ENCODE results near the gene CASQ1. TPM values are rescaled to one million over a fixed set of nuclear protein-coding genes. Genes with fewer than 3 reads are reported as not detected.

The CASQ1 gene
- total RNA-seq, 1 donor from 2014 or later = 1.7 TPM

- no peak for FAIRE-seq
Observed at GRCh38 chr1:160164121-160164520, 26.3 kb upstream of the CASQ1 start.

DNA sequence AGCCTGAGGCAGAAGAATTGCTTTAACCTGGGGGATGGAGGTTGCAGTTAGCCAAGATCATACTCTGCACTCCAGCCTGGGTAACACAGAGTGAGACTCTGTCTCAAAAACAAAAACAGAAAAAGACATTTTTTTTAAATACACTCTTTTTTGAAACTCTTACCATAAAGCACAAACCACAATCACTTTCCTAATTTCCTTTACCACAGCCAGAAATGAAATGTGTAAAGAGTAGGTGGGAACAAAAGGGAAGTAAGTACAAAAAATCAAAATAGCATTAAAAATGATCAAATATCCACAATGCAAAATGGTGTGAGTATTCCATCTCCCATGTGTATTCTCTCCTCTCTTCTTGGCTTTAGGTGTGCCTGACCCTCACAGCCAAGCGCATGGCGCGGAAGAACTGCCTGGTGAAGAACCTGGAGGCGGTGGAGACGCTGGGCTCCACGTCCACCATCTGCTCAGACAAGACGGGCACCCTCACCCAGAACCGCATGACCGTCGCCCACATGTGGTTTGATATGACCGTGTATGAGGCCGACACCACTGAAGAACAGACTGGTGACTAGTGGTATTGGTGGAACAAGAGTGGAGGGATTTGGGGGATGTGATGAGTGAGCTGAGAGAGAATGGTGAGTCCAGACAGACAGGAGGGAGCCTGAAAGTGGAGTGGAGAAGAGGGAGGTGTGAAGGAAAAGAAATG is 24.1 kb upstream of the CASQ1 start:
- no peaks in the 10 kb centered on the region for H3K9me3 Mint-ChIP-seq (ENCODE audit: unreplicated experiment)
- no peaks in the 10 kb centered on the region for H3K36me3 ChIP-seq (ENCODE audit: insufficient read depth, low read length)
- peaks cover 3% of the 10 kb centered on the region for H3K4me1 ChIP-seq (ENCODE audit: insufficient read depth, low read length)
- peaks cover 5% of the 10 kb centered on the region for H3K27me3 Mint-ChIP-seq (ENCODE audit: low read depth, unreplicated experiment)
- H3K9ac ChIP-seq (ENCODE audit: low read length) = no peak overlapping the region
- H3K9me3 ChIP-seq (ENCODE audit: insufficient read depth, low read depth, low read length) = no peaks in the 10 kb centered on the region
- H3K4me3 ChIP-seq (ENCODE audit: insufficient read depth, low read depth, low read length) = no peak overlapping the region
- peaks cover 2% of the 10 kb centered on the region for H3K27me3 ChIP-seq (ENCODE audit: insufficient read depth, low read length)
- H3K27ac Mint-ChIP-seq (ENCODE audit: unreplicated experiment) = no peak overlapping the region
- FAIRE-seq (no peak), DNase-seq (ENCODE audit: low read depth) (no peak)
- no peak overlapping the region for H3K27ac ChIP-seq (ENCODE audit: low read depth, low read length)
- peak overlapping the region; percentile 40 for H3K4me3 Mint-ChIP-seq (ENCODE audit: unreplicated experiment)
- H3K4me2 ChIP-seq (ENCODE audit: low read length) = no peak overlapping the region
- H4K20me1 ChIP-seq (ENCODE audit: insufficient read depth, low read length) = no peaks in the 10 kb centered on the region
- H3K79me2 ChIP-seq (ENCODE audit: insufficient read depth, low read length) = no peaks in the 10 kb centered on the region
- H2AFZ ChIP-seq (ENCODE audit: low read depth, low read length) = no peak overlapping the region
- H3K36me3 Mint-ChIP-seq (ENCODE audit: low read depth, unreplicated experiment) = no peaks in the 10 kb centered on the region
- H3K4me1 Mint-ChIP-seq (ENCODE audit: low read depth, unreplicated experiment) = peaks cover 26% of the 10 kb centered on the region
- TF ChIP-seq EZH2 (IDR thresholded peaks at IDR 0.05; ENCODE audit: insufficient read depth, low read length) = no peak
- no peak for TF ChIP-seq CTCF (IDR thresholded peaks at IDR 0.05; ENCODE audit: insufficient read depth, low read depth, low read length)

More at GRCh38 chr1:160164121-160164520, 26.3 kb upstream of the CASQ1 start:
- no peak overlapping the region for H3K9ac ChIP-seq (ENCODE audit: low read length)
- DNase-seq (ENCODE audit: low read depth) = no peak
- no peaks in the 10 kb centered on the region for H3K9me3 Mint-ChIP-seq (ENCODE audit: unreplicated experiment)
- H3K27ac ChIP-seq (ENCODE audit: low read depth, low read length) = no peak overlapping the region
- H3K27ac Mint-ChIP-seq (ENCODE audit: unreplicated experiment) = no peak overlapping the region
- H3K4me3 ChIP-seq (ENCODE audit: insufficient read depth, low read depth, low read length) = no peak overlapping the region
- no peak overlapping the region for H2AFZ ChIP-seq (ENCODE audit: low read depth, low read length)
- H3K4me3 Mint-ChIP-seq (ENCODE audit: unreplicated experiment) = no peak overlapping the region
- H3K4me1 Mint-ChIP-seq (ENCODE audit: low read depth, unreplicated experiment) = peaks cover 14% of the 10 kb centered on the region
- TF ChIP-seq EZH2 (IDR thresholded peaks at IDR 0.05; ENCODE audit: insufficient read depth, low read length) (no peak), CTCF (IDR thresholded peaks at IDR 0.05; ENCODE audit: insufficient read depth, low read depth, low read length) (no peak)
- no peak overlapping the region for H3K4me2 ChIP-seq (ENCODE audit: low read length)
- no peaks in the 10 kb centered on the region for H3K4me1 ChIP-seq (ENCODE audit: insufficient read depth, low read length)
- H3K79me2 ChIP-seq (ENCODE audit: insufficient read depth, low read length) = no peaks in the 10 kb centered on the region
- H3K36me3 Mint-ChIP-seq (ENCODE audit: low read depth, unreplicated experiment) = no peaks in the 10 kb centered on the region
- peaks cover 2% of the 10 kb centered on the region for H3K27me3 ChIP-seq (ENCODE audit: insufficient read depth, low read length)
- H3K9me3 ChIP-seq (ENCODE audit: insufficient read depth, low read depth, low read length) = no peaks in the 10 kb centered on the region
- H3K36me3 ChIP-seq (ENCODE audit: insufficient read depth, low read length) = no peaks in the 10 kb centered on the region
- peaks cover 5% of the 10 kb centered on the region for H3K27me3 Mint-ChIP-seq (ENCODE audit: low read depth, unreplicated experiment)
- H4K20me1 ChIP-seq (ENCODE audit: insufficient read depth, low read length) = no peaks in the 10 kb centered on the region

DNA sequence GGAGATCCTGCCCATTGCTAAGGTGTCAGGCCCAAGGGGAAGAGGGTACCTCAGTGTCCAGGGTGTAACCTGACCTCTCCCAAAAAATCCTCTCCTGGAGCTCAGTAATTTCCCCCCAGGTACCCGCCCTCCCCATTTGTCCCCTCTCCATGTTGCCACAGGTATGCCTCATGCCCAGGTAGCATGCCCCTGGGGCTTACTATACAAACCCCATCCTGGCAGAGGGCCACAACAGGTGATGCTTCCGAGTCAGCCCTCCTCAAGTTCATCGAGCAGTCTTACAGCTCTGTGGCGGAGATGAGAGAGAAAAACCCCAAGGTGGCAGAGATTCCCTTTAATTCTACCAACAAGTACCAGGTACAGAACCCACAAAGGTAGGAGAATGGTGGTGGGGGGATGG is 23.3 kb upstream of the CASQ1 start:
- no peak overlapping the region for H3K27ac Mint-ChIP-seq (ENCODE audit: unreplicated experiment)
- TF ChIP-seq EZH2 (IDR thresholded peaks at IDR 0.05; ENCODE audit: insufficient read depth, low read length) (no peak), CTCF (IDR thresholded peaks at IDR 0.05; ENCODE audit: insufficient read depth, low read depth, low read length) (no peak)
- H3K27me3 ChIP-seq (ENCODE audit: insufficient read depth, low read length) = peaks cover 2% of the 10 kb centered on the region
- no peaks in the 10 kb centered on the region for H3K9me3 Mint-ChIP-seq (ENCODE audit: unreplicated experiment)
- no peak overlapping the region for H3K4me3 ChIP-seq (ENCODE audit: insufficient read depth, low read depth, low read length)
- no peaks in the 10 kb centered on the region for H3K36me3 Mint-ChIP-seq (ENCODE audit: low read depth, unreplicated experiment)
- H3K4me1 Mint-ChIP-seq (ENCODE audit: low read depth, unreplicated experiment) = peaks cover 31% of the 10 kb centered on the region
- H3K4me2 ChIP-seq (ENCODE audit: low read length) = no peak overlapping the region
- no peaks in the 10 kb centered on the region for H3K36me3 ChIP-seq (ENCODE audit: insufficient read depth, low read length)
- no peak overlapping the region for H3K9ac ChIP-seq (ENCODE audit: low read length)
- H3K4me3 Mint-ChIP-seq (ENCODE audit: unreplicated experiment) = no peak overlapping the region
- H4K20me1 ChIP-seq (ENCODE audit: insufficient read depth, low read length) = no peaks in the 10 kb centered on the region
- peaks cover 7% of the 10 kb centered on the region for H3K27me3 Mint-ChIP-seq (ENCODE audit: low read depth, unreplicated experiment)
- H3K4me1 ChIP-seq (ENCODE audit: insufficient read depth, low read length) = peaks cover 7% of the 10 kb centered on the region
- H2AFZ ChIP-seq (ENCODE audit: low read depth, low read length) = no peak overlapping the region
- no peaks in the 10 kb centered on the region for H3K79me2 ChIP-seq (ENCODE audit: insufficient read depth, low read length)
- no peak overlapping the region for H3K27ac ChIP-seq (ENCODE audit: low read depth, low read length)
- H3K9me3 ChIP-seq (ENCODE audit: insufficient read depth, low read depth, low read length) = no peaks in the 10 kb centered on the region
- FAIRE-seq (no peak), DNase-seq (ENCODE audit: low read depth) (no peak)

Data from astrocyte (in vitro differentiated cells and primary cell).